HG03354 (cell line): ENCODE results near the gene VPREB3.

Experiments
- ATAC-seq: cut with Tn5 transposase; IDR thresholded peaks from one replicate; pipeline ENCODE4 v1.9.1; 2021; ENCODE audit warnings: mild to moderate bottlenecking; ENCODE audit not compliant: unreplicated experiment, poor library complexity, severe bottlenecking

The VPREB3 gene, protein sequence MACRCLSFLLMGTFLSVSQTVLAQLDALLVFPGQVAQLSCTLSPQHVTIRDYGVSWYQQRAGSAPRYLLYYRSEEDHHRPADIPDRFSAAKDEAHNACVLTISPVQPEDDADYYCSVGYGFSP

GRCh38 chr22:23754220-23754919, at the start of gene VPREB3:
Gene VPREB3, minus strand, starts transcription at chr22:23754425. Its CDS starts 62 bp downstream, at chr22:23754363.
- ATAC-seq: no peak

DNA sequence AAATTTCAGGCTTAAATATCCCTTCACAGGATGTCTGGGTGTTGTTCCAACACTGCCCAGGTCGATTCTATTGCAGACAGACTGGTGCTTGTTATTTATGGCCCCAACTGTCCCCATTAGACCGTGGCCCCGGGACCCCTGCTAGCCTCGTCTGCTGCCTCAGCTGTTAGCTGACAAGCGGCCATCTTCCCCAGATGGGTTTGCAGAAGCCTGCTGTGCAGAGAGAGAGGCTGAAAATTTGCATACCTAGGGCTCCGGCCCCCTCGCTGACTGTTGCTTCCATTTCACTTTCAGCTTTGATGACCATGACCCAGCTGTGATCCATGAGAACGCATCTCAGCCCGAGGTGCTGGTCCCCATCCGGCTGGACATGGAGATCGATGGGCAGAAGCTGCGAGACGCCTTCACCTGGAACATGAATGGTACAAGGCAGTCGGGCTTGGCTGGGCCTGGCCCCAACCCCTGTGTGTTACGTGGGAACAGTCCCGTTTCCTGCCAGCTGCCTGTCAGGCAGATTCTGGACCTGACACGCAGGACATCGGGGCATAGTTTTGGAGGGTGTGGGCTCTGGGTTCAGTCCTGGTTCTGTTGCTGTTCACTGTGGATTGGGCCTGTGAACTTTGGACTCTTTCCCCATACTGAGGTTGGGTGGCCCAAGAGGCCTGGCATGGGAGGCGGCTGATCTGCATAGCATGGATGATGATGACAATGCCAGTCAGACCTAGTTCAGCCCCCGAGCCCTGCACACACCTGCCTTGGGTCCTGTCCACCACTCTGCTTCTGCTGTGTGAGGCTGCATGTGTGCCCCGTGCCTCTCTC, 49.0 kb upstream of the VPREB3 start:
- no peak for ATAC-seq

DNA sequence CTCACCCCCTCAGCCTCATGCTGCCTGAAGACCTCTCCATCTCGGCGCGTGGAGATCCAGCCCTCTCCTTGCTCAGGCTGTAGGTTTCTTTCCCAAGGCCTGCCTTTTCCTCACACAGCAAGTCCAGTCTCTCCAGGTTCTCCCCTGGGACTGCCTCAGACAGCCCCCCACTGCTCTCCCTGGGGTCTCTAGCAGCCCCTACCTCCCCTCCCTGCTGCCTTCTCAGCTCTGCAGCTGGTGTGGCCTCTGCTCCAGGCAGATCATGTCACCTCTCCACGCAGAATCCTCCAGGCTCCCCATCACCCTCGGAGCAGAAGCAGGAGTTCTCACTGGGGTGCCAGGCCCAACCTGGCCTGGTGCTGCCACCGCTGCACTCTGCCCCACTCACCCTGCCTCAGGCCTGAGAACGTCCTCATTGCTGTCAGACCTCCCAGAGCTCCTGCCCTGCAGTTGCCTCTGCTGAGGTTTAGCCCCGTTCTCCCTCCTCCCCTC, 47.7 kb upstream of the VPREB3 start:
- ATAC-seq: no peak

- no peak for ATAC-seq
These were observed 47.1 kb upstream of the VPREB3 start for GRCh38 chr22:23801238-23801821.

DNA sequence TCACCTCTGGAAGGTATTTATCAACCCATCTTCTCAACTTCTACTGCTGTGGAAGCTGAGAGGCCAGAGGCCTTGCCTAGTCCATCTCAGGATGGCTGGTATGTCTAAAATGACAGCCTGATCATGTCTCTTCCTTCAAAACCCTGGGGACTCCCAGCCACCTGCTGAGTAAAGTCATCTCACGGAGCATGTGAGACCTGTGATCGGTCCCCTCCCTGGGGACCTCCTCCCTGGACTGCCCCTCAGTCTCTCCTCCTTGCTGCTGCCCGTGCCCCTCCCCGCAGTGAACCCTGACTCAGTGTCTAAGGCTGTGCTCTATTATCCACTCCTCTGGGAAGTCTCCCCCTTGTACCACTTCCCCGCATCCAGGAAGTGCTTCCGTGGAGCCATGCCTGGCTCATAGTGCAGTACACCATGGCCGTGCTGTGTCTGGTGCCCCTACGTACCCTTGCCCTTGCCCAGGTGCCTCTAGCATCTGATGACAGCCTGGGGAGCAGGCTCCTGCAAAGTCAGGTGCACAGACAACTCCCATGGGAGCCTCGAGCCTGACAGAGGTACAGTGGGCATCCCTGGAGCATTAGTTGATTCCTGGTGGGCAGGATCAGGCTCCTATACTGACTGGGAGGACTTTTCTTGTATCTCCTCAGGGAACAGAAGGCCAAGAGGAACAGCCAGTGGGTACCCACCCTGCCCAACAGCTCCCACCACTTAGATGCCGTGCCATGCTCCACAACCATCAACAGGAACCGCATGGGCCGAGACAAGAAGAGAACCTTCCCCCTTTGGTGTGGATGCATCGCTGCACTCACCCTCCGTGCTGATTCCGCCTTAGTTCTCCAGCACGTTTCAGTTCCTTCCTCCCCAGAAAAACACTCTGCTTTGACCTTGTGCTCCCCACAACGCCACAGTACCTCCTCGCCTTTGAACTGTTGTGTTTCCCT, 46.3 kb upstream of the VPREB3 start:
- peak; percentile 54 for ATAC-seq

DNA sequence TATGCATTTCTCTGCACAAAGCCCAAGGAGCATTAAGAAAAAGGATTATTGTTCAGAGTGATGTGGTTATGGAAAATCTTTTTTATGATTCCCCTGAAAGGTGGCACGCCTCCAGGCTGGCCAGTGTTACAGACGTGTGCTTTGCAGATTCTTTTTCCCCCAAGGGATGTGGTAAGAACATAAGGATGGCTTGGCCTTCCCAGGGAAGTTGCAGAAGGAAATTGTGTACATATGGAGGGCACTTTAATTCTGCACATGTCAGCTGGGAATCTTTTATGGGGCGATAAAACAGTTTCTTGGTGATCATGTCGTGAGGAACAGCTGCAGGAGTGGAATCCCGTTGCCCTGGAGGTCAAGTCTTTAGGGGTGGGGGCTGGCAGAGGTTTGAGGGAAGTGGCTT, 42.2 kb upstream of the VPREB3 start:
- no peak for ATAC-seq

- no peak for ATAC-seq
These were observed 39.1 kb upstream of the VPREB3 start for GRCh38 chr22:23793326-23793725.

DNA sequence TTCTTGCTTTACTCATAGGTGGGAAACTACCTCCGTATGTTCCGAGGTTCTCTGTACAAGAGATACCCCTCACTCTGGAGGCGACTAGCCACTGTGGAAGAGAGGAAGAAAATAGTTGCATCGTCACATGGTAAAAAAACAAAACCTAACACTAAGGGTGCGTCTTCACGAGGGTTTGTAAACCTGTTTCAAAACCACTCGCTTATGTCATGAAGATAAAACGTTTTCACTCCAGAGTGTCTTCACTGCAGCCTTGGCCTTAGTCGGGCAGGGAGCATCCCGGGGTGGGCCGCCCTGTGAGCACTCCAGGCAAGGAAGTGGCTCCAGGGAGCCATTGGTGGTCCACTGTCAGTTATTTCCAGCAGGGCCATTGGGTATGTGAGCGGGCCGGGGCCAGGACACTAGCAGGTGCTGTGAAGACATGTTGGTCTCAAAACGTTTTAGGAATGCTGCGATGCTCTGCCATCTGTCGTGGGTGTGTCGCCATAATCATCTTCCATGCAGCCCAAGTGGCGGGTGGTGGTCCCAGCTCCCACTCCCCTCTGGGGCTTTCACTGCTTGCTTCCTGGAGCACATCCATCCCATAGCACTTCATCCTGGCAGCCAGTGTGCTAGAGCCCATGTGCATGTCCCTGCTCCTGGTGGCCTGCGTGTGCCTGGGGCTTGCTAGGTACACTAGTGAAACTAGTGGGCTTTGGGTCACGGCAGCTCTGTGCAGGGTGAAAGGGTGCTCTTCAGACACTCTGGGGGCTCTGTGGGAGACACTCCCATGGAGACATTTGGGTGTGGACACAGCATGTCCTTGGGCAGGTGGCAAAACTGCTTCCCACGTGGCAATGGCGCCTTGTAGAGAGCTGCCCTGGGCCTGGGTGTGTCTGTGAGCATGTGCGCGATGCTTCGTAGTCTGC, 37.8 kb upstream of the VPREB3 start:
- no peak for ATAC-seq

- no peak for ATAC-seq
These were observed 36.9 kb upstream of the VPREB3 start for GRCh38 chr22:23790819-23791737.

GRCh38 chr22:23789638-23790037, 35.4 kb upstream of the VPREB3 start:
- no peak for ATAC-seq

DNA sequence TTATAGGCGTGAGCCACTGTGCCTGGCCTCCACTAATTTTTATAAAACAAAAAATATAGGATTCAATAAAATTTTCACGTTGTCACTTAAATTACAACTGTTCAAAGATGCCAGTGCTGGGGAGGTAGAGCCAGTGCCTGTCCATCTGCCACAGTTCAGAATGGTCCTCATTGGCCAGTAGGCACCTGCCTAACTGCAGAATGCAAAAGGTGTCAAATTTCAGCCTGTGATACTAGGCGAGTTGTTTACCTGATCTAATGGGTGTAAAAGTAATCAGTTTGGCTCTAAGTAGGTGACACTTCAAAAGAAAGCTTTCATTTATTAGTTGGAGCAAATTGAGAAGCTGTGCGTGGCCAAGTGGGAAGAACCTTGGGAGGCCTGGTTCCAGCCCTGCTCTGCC, 34.9 kb upstream of the VPREB3 start:
- no peak for ATAC-seq

- no peak for ATAC-seq
These were observed 33.7 kb upstream of the VPREB3 start for GRCh38 chr22:23787910-23788309.

DNA sequence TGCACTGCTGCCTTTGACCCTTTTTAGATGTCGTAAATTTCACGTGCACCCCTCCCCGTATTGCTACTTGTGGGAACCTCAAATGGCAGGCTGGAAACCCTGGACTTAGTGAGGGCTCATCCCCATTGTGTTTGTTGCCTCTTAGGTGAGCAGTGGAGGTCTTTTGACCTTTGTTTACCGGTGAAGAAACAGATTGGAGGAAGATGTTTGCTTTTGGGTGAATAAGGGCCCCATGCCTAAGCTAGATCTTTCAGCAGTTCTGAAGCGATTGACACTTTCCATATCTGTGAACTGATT, 33.3 kb upstream of the VPREB3 start:
- ATAC-seq: peak; percentile 29

- ATAC-seq: peak; percentile 75
These were observed 32.8 kb upstream of the VPREB3 start, which contains the start of gene SMARCB1 for GRCh38 chr22:23786752-23787599. Gene SMARCB1, plus strand, starts transcription at chr22:23786966. Its CDS starts 204 bp downstream, at chr22:23787170.

DNA sequence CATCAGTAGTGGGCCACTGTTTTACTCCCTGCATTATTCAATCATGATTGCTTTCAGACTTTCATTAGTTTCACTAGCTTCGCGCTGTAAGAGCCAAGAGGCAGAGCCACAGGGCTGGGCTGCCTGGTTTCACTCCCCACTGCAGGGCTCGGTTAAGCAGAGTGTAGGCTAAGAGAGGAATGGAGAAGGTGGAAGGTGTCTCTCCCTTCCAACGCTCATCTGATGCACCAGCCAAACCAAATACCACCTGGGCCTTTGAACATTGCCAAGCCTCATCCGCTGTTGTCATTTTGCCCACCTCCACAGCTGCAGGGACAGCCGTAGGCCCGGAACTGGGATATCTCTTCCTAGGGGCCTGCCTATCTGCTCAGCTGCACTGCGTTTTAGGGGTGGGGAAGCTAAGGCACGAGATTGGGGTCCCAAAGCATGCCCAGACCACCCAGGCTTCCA, 32.1 kb upstream of the VPREB3 start:
- ATAC-seq: no peak

DNA sequence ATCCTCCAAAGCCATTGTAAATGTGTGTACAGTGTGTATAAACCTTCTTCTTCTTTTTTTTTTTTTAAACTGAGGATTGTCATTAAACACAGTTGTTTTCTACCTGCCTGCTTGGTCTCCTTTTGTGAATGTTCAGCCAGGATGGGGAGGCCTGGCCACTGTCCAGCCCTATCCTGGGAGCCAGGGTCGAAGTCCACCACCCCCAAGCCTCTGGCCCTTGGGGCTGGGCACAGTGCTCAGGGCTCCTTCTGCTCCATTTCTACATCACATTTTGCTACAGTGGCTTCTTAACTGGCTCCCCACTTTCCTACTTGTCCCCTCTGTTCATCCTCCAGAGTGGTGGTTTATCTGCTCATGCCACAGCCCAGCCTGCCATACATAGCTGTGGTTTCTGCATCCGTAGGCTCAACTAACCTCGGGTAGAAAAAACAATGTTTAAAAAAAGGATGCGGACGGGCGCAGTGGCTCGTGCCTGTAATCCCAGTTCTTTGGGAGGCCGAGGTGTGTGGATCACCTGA, 30.0 kb upstream of the VPREB3 start:
- no peak for ATAC-seq
